ENCODE results near the gene AGK. TPM values are rescaled to one million over a fixed set of nuclear protein-coding genes. Genes with fewer than 3 reads are reported as not detected.
A peak's percentile ranks its signal among the peaks of the same experiment; 100 is the strongest.

Gene AGK
- total and polyA plus RNA-seq, 7 donors = 5.8 to 15.4 (median 9.0) TPM

DNA sequence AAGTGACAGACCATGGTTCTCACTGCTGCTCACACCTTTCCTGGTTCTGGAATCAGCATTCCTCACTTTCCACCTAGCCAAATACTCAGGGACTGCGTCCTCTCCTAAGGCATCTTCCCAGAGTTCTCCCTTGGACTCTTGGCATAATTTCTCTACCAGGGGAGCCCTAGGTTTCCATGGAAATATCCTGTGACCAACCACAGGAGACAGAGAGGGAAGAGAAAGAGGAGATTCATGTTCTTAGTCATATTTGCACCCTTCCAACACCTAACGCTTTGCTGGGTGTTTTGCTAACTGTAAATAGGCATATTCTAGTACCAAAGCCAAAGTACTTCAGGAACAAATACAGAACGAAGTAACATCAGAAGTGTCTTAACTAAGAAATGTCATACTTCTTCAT, 122.1 kb downstream of the AGK start:
- 92 to 95% (median 93%) methylated on average over 3 of the region's 3 CpGs for WGBS, 3 donors

DNA sequence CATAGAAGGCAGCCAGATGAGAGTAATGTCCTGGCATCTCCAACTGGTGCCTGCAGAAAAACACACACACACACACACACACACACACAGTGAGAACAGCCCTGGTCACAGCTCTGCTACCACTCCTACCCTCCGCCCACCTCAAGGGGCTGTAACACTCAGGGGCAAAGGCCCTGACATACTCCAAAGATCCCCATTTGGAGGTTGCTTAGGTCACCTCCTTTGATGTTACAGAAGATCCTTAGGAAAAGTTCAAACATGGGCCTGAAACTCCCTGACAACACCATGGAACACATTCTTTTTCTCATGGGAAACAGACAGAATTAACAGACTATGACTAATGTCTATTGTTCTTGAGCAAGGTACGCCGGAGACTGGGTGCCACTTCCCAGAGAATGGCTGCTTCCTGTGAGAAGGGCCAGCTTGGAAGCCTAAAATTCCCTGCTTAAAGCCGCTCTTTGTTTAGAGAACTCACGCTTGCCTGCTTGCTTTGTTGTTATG, 123.0 kb downstream of the AGK start:
- H3K9me3 ChIP-seq = no peaks in the 10 kb centered on the region
- intact Hi-C loops (cut with DNase I) = no loop called here
- WGBS, 3 donors = 72 to 82% (median 81%) methylated on average over 5 of the region's 5 CpGs
- no peak overlapping the region for H3K4me3 ChIP-seq
- no peak for DNase-seq
- peak overlapping the region; percentile 23 for H3K27ac ChIP-seq
- ATAC-seq = peak in 1 of 4 donors; percentile 36
- H3K36me3 ChIP-seq (ENCODE audit: insufficient read depth in 1 of 2, low read depth in 1 of 2) = peaks cover 2 to 42% of the 10 kb centered on the region in 2 donors
- TF ChIP-seq, protein P1, sequence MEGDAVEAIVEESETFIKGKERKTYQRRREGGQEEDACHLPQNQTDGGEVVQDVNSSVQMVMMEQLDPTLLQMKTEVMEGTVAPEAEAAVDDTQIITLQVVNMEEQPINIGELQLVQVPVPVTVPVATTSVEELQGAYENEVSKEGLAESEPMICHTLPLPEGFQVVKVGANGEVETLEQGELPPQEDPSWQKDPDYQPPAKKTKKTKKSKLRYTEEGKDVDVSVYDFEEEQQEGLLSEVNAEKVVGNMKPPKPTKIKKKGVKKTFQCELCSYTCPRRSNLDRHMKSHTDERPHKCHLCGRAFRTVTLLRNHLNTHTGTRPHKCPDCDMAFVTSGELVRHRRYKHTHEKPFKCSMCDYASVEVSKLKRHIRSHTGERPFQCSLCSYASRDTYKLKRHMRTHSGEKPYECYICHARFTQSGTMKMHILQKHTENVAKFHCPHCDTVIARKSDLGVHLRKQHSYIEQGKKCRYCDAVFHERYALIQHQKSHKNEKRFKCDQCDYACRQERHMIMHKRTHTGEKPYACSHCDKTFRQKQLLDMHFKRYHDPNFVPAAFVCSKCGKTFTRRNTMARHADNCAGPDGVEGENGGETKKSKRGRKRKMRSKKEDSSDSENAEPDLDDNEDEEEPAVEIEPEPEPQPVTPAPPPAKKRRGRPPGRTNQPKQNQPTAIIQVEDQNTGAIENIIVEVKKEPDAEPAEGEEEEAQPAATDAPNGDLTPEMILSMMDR (IDR thresholded peaks at IDR 0.05) = no peak
- no peaks in the 10 kb centered on the region for H3K27me3 ChIP-seq (ENCODE audit: insufficient read depth in 3 of 3, low read length in 2 of 3)
- no peaks in the 10 kb centered on the region for H3K4me1 ChIP-seq

More for the DNA sequence above, 122.1 kb downstream of the AGK start:
- Histone ChIP-seq H3K36me3 (ENCODE audit: insufficient read depth in 1 of 2, low read depth in 1 of 2) (peaks cover 2 to 39% of the 10 kb centered on the region in 2 donors), H3K27me3 (ENCODE audit: insufficient read depth in 3 of 3, low read length in 2 of 3) (no peaks in the 10 kb centered on the region), H3K4me1 (no peaks in the 10 kb centered on the region), H3K9me3 (no peaks in the 10 kb centered on the region), H3K4me3 (no peak overlapping the region), H3K27ac (no peak overlapping the region)
- DNase-seq (no peak), ATAC-seq (no peak)
- intact Hi-C loops (cut with DNase I) = no loop called here
- TF ChIP-seq, protein P1 (IDR thresholded peaks at IDR 0.05) = no peak

DNA sequence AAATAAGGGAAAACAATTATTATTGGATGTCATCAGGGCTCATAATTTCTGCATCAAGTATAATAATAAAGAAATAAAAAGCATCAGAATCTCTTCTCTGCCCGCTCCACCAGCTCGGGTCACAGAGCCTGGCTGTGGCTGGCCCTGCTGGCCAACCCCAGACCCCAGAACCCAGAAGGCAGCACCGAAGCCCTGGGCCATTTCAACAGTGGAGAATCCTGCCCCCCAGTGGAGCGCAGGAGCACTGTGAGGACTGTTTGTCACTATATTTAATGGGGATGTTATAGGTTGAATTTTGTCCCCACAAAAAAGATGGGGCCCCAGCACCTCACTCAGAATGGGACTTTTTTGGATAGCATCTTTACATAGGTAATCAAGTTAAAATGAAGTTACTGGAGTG, 123.5 kb downstream of the AGK start:
- no peaks in the 10 kb centered on the region for H3K9me3 ChIP-seq
- DNase-seq = no peak
- H3K4me3 ChIP-seq = no peak overlapping the region
- no peaks in the 10 kb centered on the region for H3K4me1 ChIP-seq
- H3K36me3 ChIP-seq (ENCODE audit: insufficient read depth in 1 of 2, low read depth in 1 of 2) = peaks cover 2 to 42% of the 10 kb centered on the region in 2 donors
- H3K27me3 ChIP-seq (ENCODE audit: insufficient read depth in 3 of 3, low read length in 2 of 3) = no peaks in the 10 kb centered on the region
- WGBS, 3 donors = 66 to 70% (median 70%) methylated on average over 4 of the region's 4 CpGs
- TF ChIP-seq, protein P1 (IDR thresholded peaks at IDR 0.05) = peak; percentile 9
- no peak for ATAC-seq
- intact Hi-C loops (cut with DNase I) = no loop called here
- H3K27ac ChIP-seq = peak overlapping the region; percentile 30

GRCh38 chr7:141675436-141676215, 124.4 kb downstream of the AGK start:
- H3K27me3 ChIP-seq (ENCODE audit: insufficient read depth in 3 of 3, low read length in 2 of 3) = no peaks in the 10 kb centered on the region
- ATAC-seq (no peak), DNase-seq (no peak)
- intact Hi-C loops (cut with DNase I) = no loop called here
- TF ChIP-seq, protein P1 (IDR thresholded peaks at IDR 0.05) = no peak
- no peaks in the 10 kb centered on the region for H3K4me1 ChIP-seq
- WGBS, 3 donors = 78 to 88% (median 80%) methylated on average over 6 of the region's 6 CpGs
- H3K27ac ChIP-seq = peak overlapping the region; percentile 30
- H3K4me3 ChIP-seq = no peak overlapping the region
- H3K9me3 ChIP-seq = no peaks in the 10 kb centered on the region
- peaks cover 3 to 34% of the 10 kb centered on the region in 2 donors for H3K36me3 ChIP-seq (ENCODE audit: insufficient read depth in 1 of 2, low read depth in 1 of 2)

Measured in psoas muscle (tissue), 8 donors.